GM12864 (cell line): ENCODE results near the gene YEATS4.

Source experiments
- DNase-seq: peaks from one replicate; pipeline ENCODE4 v3.0.0-alpha.2; 2011; ENCODE audit warnings: low read depth
- H3K4me3 ChIP-seq: 2 replicates; pipeline ENCODE4 v1.5.1; 2011; ENCODE audit warnings: mild to moderate bottlenecking, low read depth, low read length, control low read depth
- TF ChIP-seq, protein P1 (sequence below): IDR thresholded peaks from 2 replicates; pipeline ENCODE4 v1.5.1; 2011; ENCODE audit warnings: low read depth, mild to moderate bottlenecking, moderate library complexity, low read length, control low read depth, inconsistent platforms; ENCODE audit errors: missing control alignments

Gene YEATS4

GRCh38 chr12:69430942-69431590 is 71.5 kb downstream of the YEATS4 start:
- no peak overlapping the region for H3K4me3 ChIP-seq
- no peak for DNase-seq
- TF ChIP-seq, protein P1, sequence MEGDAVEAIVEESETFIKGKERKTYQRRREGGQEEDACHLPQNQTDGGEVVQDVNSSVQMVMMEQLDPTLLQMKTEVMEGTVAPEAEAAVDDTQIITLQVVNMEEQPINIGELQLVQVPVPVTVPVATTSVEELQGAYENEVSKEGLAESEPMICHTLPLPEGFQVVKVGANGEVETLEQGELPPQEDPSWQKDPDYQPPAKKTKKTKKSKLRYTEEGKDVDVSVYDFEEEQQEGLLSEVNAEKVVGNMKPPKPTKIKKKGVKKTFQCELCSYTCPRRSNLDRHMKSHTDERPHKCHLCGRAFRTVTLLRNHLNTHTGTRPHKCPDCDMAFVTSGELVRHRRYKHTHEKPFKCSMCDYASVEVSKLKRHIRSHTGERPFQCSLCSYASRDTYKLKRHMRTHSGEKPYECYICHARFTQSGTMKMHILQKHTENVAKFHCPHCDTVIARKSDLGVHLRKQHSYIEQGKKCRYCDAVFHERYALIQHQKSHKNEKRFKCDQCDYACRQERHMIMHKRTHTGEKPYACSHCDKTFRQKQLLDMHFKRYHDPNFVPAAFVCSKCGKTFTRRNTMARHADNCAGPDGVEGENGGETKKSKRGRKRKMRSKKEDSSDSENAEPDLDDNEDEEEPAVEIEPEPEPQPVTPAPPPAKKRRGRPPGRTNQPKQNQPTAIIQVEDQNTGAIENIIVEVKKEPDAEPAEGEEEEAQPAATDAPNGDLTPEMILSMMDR: no peak

DNA sequence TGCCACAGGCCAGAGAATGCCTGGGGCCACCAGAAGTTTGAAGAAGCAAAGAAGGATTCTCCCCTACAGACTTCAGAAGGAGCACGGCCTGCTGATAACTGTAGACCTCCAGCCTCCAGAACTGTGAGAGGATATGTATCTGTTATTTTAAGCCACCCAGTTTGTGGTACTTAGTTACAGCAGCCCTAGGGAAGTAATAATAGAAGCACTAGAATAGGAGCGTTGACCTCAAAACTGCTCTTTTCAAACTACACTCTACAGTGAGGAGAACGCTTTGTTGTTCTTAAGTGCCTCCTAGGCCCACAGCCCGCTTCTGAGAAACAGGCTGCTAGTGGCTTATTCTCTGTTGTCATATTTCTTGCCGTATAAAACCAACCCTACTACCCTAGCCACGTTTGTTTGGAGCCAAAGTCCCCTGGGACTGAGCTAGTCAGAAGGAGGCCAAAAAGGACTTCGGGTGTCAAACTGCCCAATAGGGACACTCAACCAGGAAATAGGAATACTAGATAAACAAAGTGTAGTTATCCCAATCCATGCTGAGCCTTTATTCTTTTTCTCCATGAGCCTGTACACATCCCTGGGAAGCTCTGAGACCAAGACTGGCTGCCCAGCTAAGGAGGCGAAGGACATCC is 72.2 kb downstream of the YEATS4 start:
- TF ChIP-seq, protein P1: no peak
- H3K4me3 ChIP-seq: no peak overlapping the region
- no peak for DNase-seq

- TF ChIP-seq, protein P1: no peak
- H3K4me3 ChIP-seq: no peak overlapping the region
- no peak for DNase-seq
These were observed 74.1 kb downstream of the YEATS4 start for GRCh38 chr12:69433653-69434052.

- TF ChIP-seq, protein P1: no peak
- no peak for DNase-seq
- no peak overlapping the region for H3K4me3 ChIP-seq
These were observed 76.1 kb downstream of the YEATS4 start for GRCh38 chr12:69435644-69436043.

DNA sequence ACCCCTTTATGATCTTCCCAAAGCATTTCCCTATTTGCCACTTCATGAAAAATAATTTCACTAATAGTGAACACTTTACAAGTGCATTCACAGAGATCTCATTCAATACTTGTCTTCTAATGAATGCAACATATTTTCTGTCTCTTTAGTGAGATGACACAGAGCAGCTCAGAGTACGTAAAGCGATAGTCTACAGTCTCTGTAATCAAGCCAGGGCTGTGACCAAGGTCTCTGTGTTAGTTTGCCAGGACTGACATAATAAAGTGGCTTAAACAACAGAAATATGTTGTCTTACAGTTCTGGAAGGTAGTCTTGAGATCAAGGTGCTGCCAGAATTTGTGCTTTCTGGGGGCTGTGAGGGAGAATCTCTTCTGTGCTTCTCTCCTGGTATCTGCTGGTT is 77.5 kb downstream of the YEATS4 start:
- H3K4me3 ChIP-seq: no peak overlapping the region
- no peak for DNase-seq
- TF ChIP-seq, protein P1: no peak

DNA sequence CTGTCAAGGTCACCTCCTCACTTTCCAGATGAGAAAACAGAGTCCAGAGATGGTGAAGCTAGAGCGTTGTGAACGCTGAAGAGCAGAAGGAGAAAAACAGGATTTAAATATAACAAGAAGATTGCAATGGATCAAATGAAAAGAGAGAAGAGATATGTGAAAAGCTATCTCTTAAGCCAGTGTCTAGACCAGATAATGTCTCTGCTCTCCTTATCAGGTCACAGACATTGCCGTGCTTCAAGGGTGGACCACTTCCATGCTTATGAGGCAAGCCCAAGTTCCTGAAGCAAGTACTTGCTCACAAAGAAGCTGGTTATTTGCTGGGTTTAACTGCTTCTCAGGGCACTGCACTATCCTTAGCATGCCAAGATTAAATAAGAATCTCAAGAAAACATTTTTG is 79.0 kb downstream of the YEATS4 start:
- no peak overlapping the region for H3K4me3 ChIP-seq
- TF ChIP-seq, protein P1: no peak
- no peak for DNase-seq

DNA sequence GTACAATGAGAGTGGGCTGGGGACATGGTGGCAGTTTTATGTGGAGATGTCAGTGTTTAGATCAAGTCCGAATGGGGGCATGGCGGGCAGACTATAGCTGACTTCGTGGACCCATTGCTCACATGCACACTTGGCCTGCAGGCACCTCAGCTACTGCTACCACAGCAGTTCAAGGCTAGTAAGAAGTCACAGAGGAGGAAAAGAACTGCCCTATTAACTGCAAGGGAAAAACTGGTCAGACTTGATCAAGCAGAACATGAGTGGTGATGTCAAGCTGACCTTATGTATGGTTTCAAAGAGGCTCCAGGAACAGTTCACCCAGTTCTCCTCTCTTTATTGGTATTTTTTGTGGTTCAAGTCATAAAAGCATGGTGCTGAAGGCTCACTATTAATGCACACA is 80.5 kb downstream of the YEATS4 start:
- no peak for DNase-seq
- TF ChIP-seq, protein P1: no peak
- no peak overlapping the region for H3K4me3 ChIP-seq
